Ovary (tissue), 3 donors: ENCODE results near the gene SIPA1L3.

ENCODE experiments used
- CTCF ChIP-seq, 3 donors: fragments of 450-650 bp in 2 of 3; fragments of 200-600 bp in 1 of 3; IDR thresholded peaks; one replicate each; pipeline versions ENCODE4 v1.5.1 to v1.8.0; 2016 to 2022; ENCODE audit warnings: antibody characterized with exemption in 3 of 3, mild to moderate bottlenecking in 1 of 3
- EP300 ChIP-seq: sonication (generic); formaldehyde crosslinking; IDR thresholded peaks from one replicate; pipeline ENCODE4 v1.6.1; 2017; ENCODE audit warnings: antibody characterized with exemption
- POLR2A ChIP-seq: fragments of 450-650 bp; IDR thresholded peaks from one replicate; pipeline ENCODE4 v1.6.1; 2017; ENCODE audit warnings: antibody characterized with exemption, mild to moderate bottlenecking, moderate library complexity
- donor health status: DM: no; HTN: no; CAD: no.

GRCh38 chr19:37936166-37936565, 29.2 kb downstream of the SIPA1L3 start:
- no peak for TF ChIP-seq CTCF (IDR thresholded peaks at IDR 0.05)
- no peak for TF ChIP-seq POLR2A
- no peak for TF ChIP-seq EP300
